Measurements from ENCODE around the gene CGN. TPM values are rescaled to one million over a fixed set of nuclear protein-coding genes. Genes with fewer than 3 reads are reported as not detected.

The CGN gene
- polyA plus RNA-seq: 145 TPM
- long read RNA-seq, donor 1, full-length matches to known transcripts: 11 of 19 reads
- long read RNA-seq, donor 1, partial matches to known transcripts: 8 of 19 reads
- long read RNA-seq, donor 1, other reads (novel, unspliced or antisense): 0 of 19 reads
- long read RNA-seq, donor 2, full-length matches to known transcripts: 9 of 67 reads
- long read RNA-seq, donor 2, partial matches to known transcripts: 58 of 67 reads
- long read RNA-seq, donor 2, other reads (novel, unspliced or antisense): 0 of 67 reads
- long read RNA-seq, donor 3: 0 reads
- long read RNA-seq, donor 4, partial matches to known transcripts: 0 of 1 reads
- long read RNA-seq, donor 4, other reads (novel, unspliced or antisense): 0 of 1 reads
- long read RNA-seq, donor 5, full-length matches to known transcripts: 4 of 21 reads
- long read RNA-seq, donor 5, partial matches to known transcripts: 17 of 21 reads
- long read RNA-seq, donor 5, other reads (novel, unspliced or antisense): 0 of 21 reads
- long read RNA-seq, donor 6, full-length matches to known transcripts: 7 of 22 reads
- long read RNA-seq, donor 6, partial matches to known transcripts: 15 of 22 reads
- long read RNA-seq, donor 6, other reads (novel, unspliced or antisense): 0 of 22 reads
- long read RNA-seq, donor 7, partial matches to known transcripts: 7 of 9 reads
- long read RNA-seq, donor 7, other reads (novel, unspliced or antisense): 0 of 9 reads
- long read RNA-seq, donor 8, full-length matches to known transcripts: 15 of 65 reads
- long read RNA-seq, donor 8, partial matches to known transcripts: 50 of 65 reads
- long read RNA-seq, donor 8, other reads (novel, unspliced or antisense): 0 of 65 reads
- long read RNA-seq, donor 9, full-length matches to known transcripts: 5 of 24 reads
- long read RNA-seq, donor 9, partial matches to known transcripts: 19 of 24 reads
- long read RNA-seq, donor 9, other reads (novel, unspliced or antisense): 0 of 24 reads
- long read RNA-seq, donor 10, full-length matches to known transcripts: 7 of 53 reads
- long read RNA-seq, donor 10, partial matches to known transcripts: 46 of 53 reads
- long read RNA-seq, donor 10, other reads (novel, unspliced or antisense): 0 of 53 reads
- long read RNA-seq, donor 11, full-length matches to known transcripts: 3 of 44 reads
- long read RNA-seq, donor 11, partial matches to known transcripts: 41 of 44 reads
- long read RNA-seq, donor 11, other reads (novel, unspliced or antisense): 0 of 44 reads

GRCh38 chr1:151510957-151511635 is at the start of gene CGN:
Gene CGN, plus strand, starts transcription at chr1:151511387. Its CDS starts 7,133 bp downstream, at chr1:151518520.
- Histone ChIP-seq H3K27ac (ENCODE audit: low read length) (peak within 1 kb of the TSS; percentile 99), H3K4me3 (ENCODE audit: low read length) (peak within 1 kb of the TSS; percentile 59), H3K4me1 (ENCODE audit: control insufficient read depth, insufficient read depth, low read length) (peaks cover 28% of the 10 kb centered on the region), H3K9me3 (ENCODE audit: control insufficient read depth, low read depth, low read length) (no peaks in the 10 kb centered on the region), H3K27me3 (ENCODE audit: control insufficient read depth, insufficient read depth, low read length) (peaks cover 2% of the 10 kb centered on the region), H3K36me3 (ENCODE audit: control insufficient read depth, insufficient read depth, low read length) (no peaks in the 10 kb centered on the region)
- no CpG with 5 or more reads among the region's 68 CpGs for WGBS (ENCODE audit: insufficient coverage, low lambda C conversion rate)
- DNase-seq: peak; percentile 93 to 96

- H3K27me3 ChIP-seq (ENCODE audit: control insufficient read depth, insufficient read depth, low read length): no peaks in the 10 kb centered on the region
- H3K4me1 ChIP-seq (ENCODE audit: control insufficient read depth, insufficient read depth, low read length): peaks cover 14% of the 10 kb centered on the region
- no peak overlapping the region for H3K4me3 ChIP-seq (ENCODE audit: low read length)
- WGBS (ENCODE audit: insufficient coverage, low lambda C conversion rate): 90% methylated on average over 2 of the region's 5 CpGs
- no peak overlapping the region for H3K27ac ChIP-seq (ENCODE audit: low read length)
- H3K9me3 ChIP-seq (ENCODE audit: control insufficient read depth, low read depth, low read length): no peaks in the 10 kb centered on the region
- no peak for DNase-seq
- no peaks in the 10 kb centered on the region for H3K36me3 ChIP-seq (ENCODE audit: control insufficient read depth, insufficient read depth, low read length)
Measured at GRCh38 chr1:151461694-151462093, 49.5 kb upstream of the CGN start.

- H3K27me3 ChIP-seq (ENCODE audit: control insufficient read depth, insufficient read depth, low read length): no peaks in the 10 kb centered on the region
- H3K36me3 ChIP-seq (ENCODE audit: control insufficient read depth, insufficient read depth, low read length): no peaks in the 10 kb centered on the region
- no peaks in the 10 kb centered on the region for H3K9me3 ChIP-seq (ENCODE audit: control insufficient read depth, low read depth, low read length)
- no peaks in the 10 kb centered on the region for H3K4me1 ChIP-seq (ENCODE audit: control insufficient read depth, insufficient read depth, low read length)
- no peak overlapping the region for H3K27ac ChIP-seq (ENCODE audit: low read length)
- no peak overlapping the region for H3K4me3 ChIP-seq (ENCODE audit: low read length)
- DNase-seq: no peak
- no CpG with 5 or more reads among the region's 1 CpG for WGBS (ENCODE audit: insufficient coverage, low lambda C conversion rate)
Measured at GRCh38 chr1:151465026-151465425, 46.2 kb upstream of the CGN start.

DNA sequence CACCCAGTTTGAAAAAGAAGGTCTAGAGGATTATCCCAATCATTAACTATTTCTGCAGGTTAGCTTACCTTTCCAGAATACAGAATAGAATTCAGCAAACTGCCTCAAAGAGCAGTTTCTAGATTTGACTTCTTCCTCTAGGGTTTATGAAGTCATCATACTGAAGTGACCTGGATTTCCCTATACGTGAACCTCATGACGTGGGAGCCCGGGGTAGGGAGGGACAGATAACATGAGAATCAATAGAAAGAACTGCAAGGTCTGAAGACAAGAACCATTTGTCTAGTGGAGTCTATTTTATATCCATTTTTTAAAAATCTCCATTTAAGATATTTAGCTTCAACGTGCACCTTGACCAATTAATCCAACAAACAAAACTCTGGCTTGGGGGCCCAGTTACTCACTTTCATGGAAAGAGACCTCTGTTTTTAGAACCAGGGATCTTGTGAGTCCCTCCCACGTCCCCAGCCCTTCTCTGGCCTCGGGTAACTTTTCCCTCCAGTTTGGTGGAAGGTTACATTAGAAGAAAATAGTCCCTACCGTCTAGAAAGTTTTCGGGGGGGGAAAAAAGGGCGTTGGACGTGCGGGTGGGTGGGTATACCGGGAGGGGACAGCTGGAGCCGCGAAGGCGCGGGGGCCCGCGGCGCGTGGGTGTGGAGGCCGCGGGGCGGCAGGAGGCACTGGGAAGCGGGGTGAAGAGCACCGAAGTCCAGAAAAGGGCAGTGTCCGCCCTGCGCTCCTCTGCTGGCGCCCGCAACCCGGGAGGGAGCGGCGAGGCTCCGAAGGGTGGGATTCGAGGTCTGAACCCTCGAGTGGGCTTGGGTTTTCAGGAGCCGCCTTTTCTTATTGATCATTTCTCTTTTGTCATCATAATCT is 38.1 kb upstream of the CGN start:
- Histone ChIP-seq H3K4me1 (ENCODE audit: control insufficient read depth, insufficient read depth, low read length) (peaks cover under 1% of the 10 kb centered on the region), H3K27ac (ENCODE audit: low read length) (peak overlapping the region; percentile 50), H3K36me3 (ENCODE audit: control insufficient read depth, insufficient read depth, low read length) (no peaks in the 10 kb centered on the region), H3K4me3 (ENCODE audit: low read length) (peak overlapping the region; percentile 53), H3K27me3 (ENCODE audit: control insufficient read depth, insufficient read depth, low read length) (no peaks in the 10 kb centered on the region), H3K9me3 (ENCODE audit: control insufficient read depth, low read depth, low read length) (no peaks in the 10 kb centered on the region)
- DNase-seq: peak; percentile 32 to 82
- WGBS (ENCODE audit: insufficient coverage, low lambda C conversion rate): 40% methylated on average over 1 of the region's 36 CpGs

GRCh38 chr1:151474745-151475144 is 36.4 kb upstream of the CGN start:
- H3K27me3 ChIP-seq (ENCODE audit: control insufficient read depth, insufficient read depth, low read length): no peaks in the 10 kb centered on the region
- WGBS (ENCODE audit: insufficient coverage, low lambda C conversion rate): no CpG with 5 or more reads among the region's 3 CpGs
- no peak for DNase-seq
- H3K36me3 ChIP-seq (ENCODE audit: control insufficient read depth, insufficient read depth, low read length): no peaks in the 10 kb centered on the region
- H3K27ac ChIP-seq (ENCODE audit: low read length): no peak overlapping the region
- H3K4me3 ChIP-seq (ENCODE audit: low read length): no peak overlapping the region
- H3K4me1 ChIP-seq (ENCODE audit: control insufficient read depth, insufficient read depth, low read length): peaks cover 2% of the 10 kb centered on the region
- no peaks in the 10 kb centered on the region for H3K9me3 ChIP-seq (ENCODE audit: control insufficient read depth, low read depth, low read length)

- Histone ChIP-seq H3K27ac (ENCODE audit: low read length) (no peak overlapping the region), H3K27me3 (ENCODE audit: control insufficient read depth, insufficient read depth, low read length) (no peaks in the 10 kb centered on the region), H3K9me3 (ENCODE audit: control insufficient read depth, low read depth, low read length) (no peaks in the 10 kb centered on the region), H3K36me3 (ENCODE audit: control insufficient read depth, insufficient read depth, low read length) (no peaks in the 10 kb centered on the region), H3K4me1 (ENCODE audit: control insufficient read depth, insufficient read depth, low read length) (peaks cover 2% of the 10 kb centered on the region), H3K4me3 (ENCODE audit: low read length) (no peak overlapping the region)
- no CpG with 5 or more reads among the region's 1 CpG for WGBS (ENCODE audit: insufficient coverage, low lambda C conversion rate)
- DNase-seq: no peak
Measured at GRCh38 chr1:151475175-151475574, 36.0 kb upstream of the CGN start.

DNA sequence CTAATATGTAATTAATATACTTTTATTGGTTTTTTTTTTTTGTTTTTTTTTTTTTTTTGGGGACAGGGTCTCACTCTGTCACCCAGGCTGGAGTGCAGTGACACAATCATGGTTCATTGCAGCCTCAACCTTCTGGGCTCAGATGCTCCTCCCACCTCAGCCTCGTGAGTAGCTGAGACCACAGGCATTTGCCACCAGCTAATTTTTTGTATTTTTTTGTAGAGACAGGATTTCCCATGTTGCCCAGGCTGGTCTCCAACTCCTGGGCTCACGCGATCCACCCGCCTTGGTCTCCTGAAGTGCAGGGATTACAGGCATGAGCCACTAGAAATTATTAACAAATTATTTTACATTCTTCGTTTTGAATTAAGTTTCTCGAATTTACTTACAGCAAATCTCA is 35.1 kb upstream of the CGN start:
- Histone ChIP-seq H3K4me3 (ENCODE audit: low read length) (no peak overlapping the region), H3K27ac (ENCODE audit: low read length) (no peak overlapping the region), H3K36me3 (ENCODE audit: control insufficient read depth, insufficient read depth, low read length) (no peaks in the 10 kb centered on the region), H3K4me1 (ENCODE audit: control insufficient read depth, insufficient read depth, low read length) (peaks cover 2% of the 10 kb centered on the region), H3K9me3 (ENCODE audit: control insufficient read depth, low read depth, low read length) (no peaks in the 10 kb centered on the region), H3K27me3 (ENCODE audit: control insufficient read depth, insufficient read depth, low read length) (no peaks in the 10 kb centered on the region)
- DNase-seq: no peak
- WGBS (ENCODE audit: insufficient coverage, low lambda C conversion rate): 94% methylated on average over 4 of the region's 6 CpGs

- H3K9me3 ChIP-seq (ENCODE audit: control insufficient read depth, low read depth, low read length): no peaks in the 10 kb centered on the region
- H3K27ac ChIP-seq (ENCODE audit: low read length): no peak overlapping the region
- H3K27me3 ChIP-seq (ENCODE audit: control insufficient read depth, insufficient read depth, low read length): no peaks in the 10 kb centered on the region
- DNase-seq: no peak
- peaks cover 2% of the 10 kb centered on the region for H3K4me1 ChIP-seq (ENCODE audit: control insufficient read depth, insufficient read depth, low read length)
- H3K36me3 ChIP-seq (ENCODE audit: control insufficient read depth, insufficient read depth, low read length): no peaks in the 10 kb centered on the region
- H3K4me3 ChIP-seq (ENCODE audit: low read length): no peak overlapping the region
- 89% methylated on average over 2 of the region's 3 CpGs for WGBS (ENCODE audit: insufficient coverage, low lambda C conversion rate)
Measured at GRCh38 chr1:151477066-151477465, 34.1 kb upstream of the CGN start.

DNA sequence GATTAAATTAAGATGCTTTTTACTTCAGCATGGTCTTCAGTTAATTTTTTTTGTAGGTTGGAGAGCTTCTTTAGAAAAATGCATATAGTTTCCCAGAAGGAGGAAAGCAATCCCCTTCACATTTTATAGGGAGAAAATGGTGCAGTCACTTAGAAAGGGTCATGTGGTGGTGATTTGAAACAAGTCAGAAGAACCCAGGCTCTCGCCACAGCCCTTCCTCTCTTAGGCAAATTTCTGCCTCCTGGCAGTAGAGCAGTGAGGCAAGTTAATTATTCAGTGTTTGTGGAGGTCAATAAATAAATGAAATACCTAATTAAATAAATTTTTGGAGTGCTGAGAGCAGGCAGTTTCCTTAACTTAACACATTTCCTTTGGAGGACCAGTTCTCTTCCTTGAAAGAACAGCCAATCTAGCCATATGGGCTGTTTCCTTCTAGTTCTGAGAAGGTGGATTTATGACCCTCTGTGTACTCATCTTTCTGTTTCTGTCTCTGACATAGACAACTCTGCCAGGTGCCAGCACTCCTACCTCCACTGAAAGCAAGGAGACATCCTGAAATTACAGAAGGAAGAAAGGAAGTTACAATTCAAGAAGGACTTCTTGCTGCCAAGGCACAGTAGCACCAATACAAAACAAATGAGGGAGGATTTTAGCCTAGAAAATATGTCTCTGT is 32.9 kb upstream of the CGN start:
- DNase-seq: no peak
- no CpG with 5 or more reads among the region's 1 CpG for WGBS (ENCODE audit: insufficient coverage, low lambda C conversion rate)
- Histone ChIP-seq H3K27me3 (ENCODE audit: control insufficient read depth, insufficient read depth, low read length) (no peaks in the 10 kb centered on the region), H3K4me1 (ENCODE audit: control insufficient read depth, insufficient read depth, low read length) (peaks cover 2% of the 10 kb centered on the region), H3K9me3 (ENCODE audit: control insufficient read depth, low read depth, low read length) (peaks cover 4% of the 10 kb centered on the region), H3K4me3 (ENCODE audit: low read length) (no peak overlapping the region), H3K36me3 (ENCODE audit: control insufficient read depth, insufficient read depth, low read length) (no peaks in the 10 kb centered on the region), H3K27ac (ENCODE audit: low read length) (no peak overlapping the region)

All from large intestine (tissue), 12 donors.